ENCODE data around the gene NEUROD1.

Gene NEUROD1

GRCh38 chr2:181697571-181697970, 17.3 kb upstream of the NEUROD1 start:
- no peak for TF ChIP-seq CTCF (conservative IDR thresholded peaks at IDR 0.05; ENCODE audit: low read depth, low read length)
- no peak overlapping the region for H3K4me3 ChIP-seq (ENCODE audit: low read depth, low read length)
- DNase-seq (ENCODE audit: low read depth) = no peak

GRCh38 chr2:181697126-181697525, 16.8 kb upstream of the NEUROD1 start:
- TF ChIP-seq CTCF (conservative IDR thresholded peaks at IDR 0.05; ENCODE audit: low read depth, low read length) = no peak
- no peak overlapping the region for H3K4me3 ChIP-seq (ENCODE audit: low read depth, low read length)
- no peak for DNase-seq (ENCODE audit: low read depth)

- H3K4me3 ChIP-seq (ENCODE audit: low read depth, low read length) = no peak overlapping the region
- no peak for TF ChIP-seq CTCF (conservative IDR thresholded peaks at IDR 0.05; ENCODE audit: low read depth, low read length)
- no peak for DNase-seq (ENCODE audit: low read depth)
These were observed 14.0 kb upstream of the NEUROD1 start for GRCh38 chr2:181694271-181694670.

- no peak overlapping the region for H3K4me3 ChIP-seq (ENCODE audit: low read depth, low read length)
- no peak for TF ChIP-seq CTCF (conservative IDR thresholded peaks at IDR 0.05; ENCODE audit: low read depth, low read length)
- DNase-seq (ENCODE audit: low read depth) = no peak
These were observed 10.5 kb upstream of the NEUROD1 start for GRCh38 chr2:181690860-181691259.

- H3K4me3 ChIP-seq (ENCODE audit: low read depth, low read length) = no peak overlapping the region
- no peak for DNase-seq (ENCODE audit: low read depth)
- TF ChIP-seq CTCF (conservative IDR thresholded peaks at IDR 0.05; ENCODE audit: low read depth, low read length) = no peak
These were observed 6.4 kb upstream of the NEUROD1 start for GRCh38 chr2:181686576-181687185.

- no peak for TF ChIP-seq CTCF (conservative IDR thresholded peaks at IDR 0.05; ENCODE audit: low read depth, low read length)
- no peak overlapping the region for H3K4me3 ChIP-seq (ENCODE audit: low read depth, low read length)
- peak; percentile 24 for DNase-seq (ENCODE audit: low read depth)
These were observed 4.9 kb upstream of the NEUROD1 start for GRCh38 chr2:181685150-181685688.
